NB4 (cell line): Measurements from ENCODE around the gene TMEM256.

Experiments used
- CTCF ChIP-seq: IDR thresholded peaks from one replicate; pipeline ENCODE4 v1.5.1; 2012; ENCODE audit warnings: low read depth, low read length
- MAX ChIP-seq: IDR thresholded peaks from 2 replicates; pipeline ENCODE4 v1.6.1; 2011; ENCODE audit warnings: low read depth, low read length
- MYC ChIP-seq: IDR thresholded peaks from 2 replicates; pipeline ENCODE4 v1.6.1; 2011; ENCODE audit warnings: low read depth, low read length
- POLR2A ChIP-seq: IDR thresholded peaks from 2 replicates; pipeline ENCODE4 v1.6.1; 2011; ENCODE audit warnings: mild to moderate bottlenecking; ENCODE audit not compliant: insufficient read length; ENCODE audit errors: extremely low read depth

GRCh38 chr17:7409716-7410115 is 5.8 kb upstream of the TMEM256 start:
- no peak for TF ChIP-seq CTCF
- TF ChIP-seq POLR2A = no peak
- TF ChIP-seq MAX = no peak
- no peak for TF ChIP-seq MYC
